MM.1S (cell line): ENCODE measurements around the gene UTF1.

ENCODE experiments used
- DNase-seq: peaks from one replicate; pipeline ENCODE4 v3.0.0-alpha.2; 2015
- H2AFZ ChIP-seq: fragments of 300-600 bp; sonication (generic); 2 replicates; pipeline ENCODE4 v1.6.0; 2016; ENCODE audit warnings: antibody characterized with exemption, low read length
- H3F3A ChIP-seq: fragments of 300-600 bp; sonication (generic); 2 replicates; pipeline ENCODE4 v1.6.1; 2016; ENCODE audit warnings: mild to moderate bottlenecking, antibody characterized with exemption, low read length, moderate library complexity, mixed read lengths; ENCODE audit not compliant: insufficient read depth
- H3K27ac ChIP-seq: fragments of 300-600 bp; sonication (generic); 2 replicates; pipeline ENCODE4 v1.5.1; 2016; ENCODE audit warnings: mild to moderate bottlenecking, low read length
- H3K27me3 ChIP-seq: fragments of 300-600 bp; sonication (generic); replicated peaks from 2 replicates; pipeline ENCODE4 v1.6.0; 2016; ENCODE audit warnings: low read length; ENCODE audit not compliant: insufficient read depth
- H3K36me3 ChIP-seq: fragments of 300-600 bp; sonication (generic); replicated peaks from 2 replicates; pipeline ENCODE4 v1.6.1; 2016; ENCODE audit warnings: mild to moderate bottlenecking, low read length, mixed read lengths; ENCODE audit not compliant: insufficient read depth
- H3K4me1 ChIP-seq: fragments of 300-600 bp; sonication (generic); 2 replicates; pipeline ENCODE4 v1.6.1; 2016; ENCODE audit warnings: low read length, mixed read lengths
- H3K4me2 ChIP-seq: fragments of 300-600 bp; sonication (generic); 2 replicates; pipeline ENCODE4 v1.6.0; 2016; ENCODE audit warnings: low read depth, low read length
- H3K4me3 ChIP-seq: fragments of 300-600 bp; sonication (generic); 2 replicates; pipeline ENCODE4 v1.5.1; 2016; ENCODE audit warnings: low read length, mixed read lengths
- H3K79me2 ChIP-seq: fragments of 300-600 bp; sonication (generic); 2 replicates; pipeline ENCODE4 v1.6.1; 2016; ENCODE audit warnings: mixed run types, low read length, mixed read lengths
- H3K9ac ChIP-seq: fragments of 300-600 bp; sonication (generic); 2 replicates; pipeline ENCODE4 v1.6.1; 2016; ENCODE audit warnings: low read length, mixed read lengths
- H3K9me2 ChIP-seq: fragments of 300-600 bp; sonication (generic); replicated peaks from 2 replicates; pipeline ENCODE4 v1.6.1; 2016; ENCODE audit warnings: mild to moderate bottlenecking, low read length, mixed read lengths; ENCODE audit not compliant: insufficient read depth
- H3K9me3 ChIP-seq: fragments of 300-600 bp; sonication (generic); replicated peaks from 2 replicates; pipeline ENCODE4 v1.6.1; 2016; ENCODE audit warnings: mild to moderate bottlenecking, low read length, mixed read lengths; ENCODE audit not compliant: insufficient read depth
- H4K20me1 ChIP-seq: fragments of 300-600 bp; sonication (generic); 2 replicates; pipeline ENCODE4 v1.6.1; 2016; ENCODE audit warnings: mild to moderate bottlenecking, low read length, moderate library complexity, mixed read lengths; ENCODE audit not compliant: insufficient read depth
- EZH2 ChIP-seq: fragments of 300-600 bp; sonication (generic); optimal IDR thresholded peaks from 2 replicates; pipeline ENCODE3; 2017; ENCODE audit warnings: low read depth, mild to moderate bottlenecking, antibody characterized with exemption, low read length, mixed read lengths
- EZH2phosphoT487 ChIP-seq: fragments of 300-600 bp; sonication (generic); IDR thresholded peaks from 2 replicates; pipeline ENCODE4 v1.6.1; 2018; ENCODE audit warnings: antibody characterized with exemption, low read length
- TF ChIP-seq, protein P1 (sequence below): fragments of 300-600 bp; sonication (generic); IDR thresholded peaks from 2 replicates; pipeline ENCODE4 v1.5.1; 2016; ENCODE audit warnings: antibody characterized with exemption, low read length, mixed read lengths

The UTF1 gene

DNA sequence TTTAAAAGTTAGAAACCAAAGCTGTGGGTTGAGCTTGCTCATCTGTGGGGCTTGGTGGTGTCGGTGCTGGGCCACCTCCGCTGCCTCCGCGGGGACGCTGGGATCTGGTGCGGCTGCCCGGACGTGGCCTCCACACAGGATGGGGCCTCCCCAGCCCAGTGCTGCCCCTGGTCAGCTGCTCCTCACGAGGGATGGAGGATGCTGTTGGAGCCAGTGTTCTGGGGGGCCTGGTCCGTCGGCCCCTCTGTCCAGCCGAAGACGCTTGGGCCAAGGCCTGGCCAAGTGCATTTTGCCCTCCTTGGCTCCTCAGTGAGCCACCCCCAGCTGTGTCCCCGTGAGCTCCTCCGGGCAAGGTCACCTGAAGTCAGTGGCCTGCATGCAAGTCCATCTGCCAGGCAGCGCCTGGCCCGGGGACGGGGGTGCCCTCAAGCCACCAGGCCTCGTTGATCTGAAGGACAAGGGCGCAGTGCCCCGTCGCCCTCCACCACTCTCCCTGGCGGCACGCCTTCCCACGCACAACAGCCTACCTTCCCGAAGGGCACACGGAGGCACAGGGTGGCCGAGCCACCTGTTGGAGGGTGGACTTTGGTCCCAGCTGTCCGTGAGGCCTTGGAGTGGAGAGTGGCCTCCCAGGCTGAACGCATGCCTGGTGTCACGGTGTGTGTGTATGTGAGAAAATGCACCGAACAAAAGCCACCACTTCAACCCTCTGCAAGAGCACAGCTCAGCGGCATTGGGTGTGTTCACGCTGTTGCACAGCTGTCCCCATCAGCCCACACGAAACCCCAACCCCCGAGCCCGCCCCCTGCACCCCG is 42.7 kb upstream of the UTF1 start:
- TF ChIP-seq EZH2phosphoT487 (no peak), EZH2 (no peak)
- TF ChIP-seq, protein P1, sequence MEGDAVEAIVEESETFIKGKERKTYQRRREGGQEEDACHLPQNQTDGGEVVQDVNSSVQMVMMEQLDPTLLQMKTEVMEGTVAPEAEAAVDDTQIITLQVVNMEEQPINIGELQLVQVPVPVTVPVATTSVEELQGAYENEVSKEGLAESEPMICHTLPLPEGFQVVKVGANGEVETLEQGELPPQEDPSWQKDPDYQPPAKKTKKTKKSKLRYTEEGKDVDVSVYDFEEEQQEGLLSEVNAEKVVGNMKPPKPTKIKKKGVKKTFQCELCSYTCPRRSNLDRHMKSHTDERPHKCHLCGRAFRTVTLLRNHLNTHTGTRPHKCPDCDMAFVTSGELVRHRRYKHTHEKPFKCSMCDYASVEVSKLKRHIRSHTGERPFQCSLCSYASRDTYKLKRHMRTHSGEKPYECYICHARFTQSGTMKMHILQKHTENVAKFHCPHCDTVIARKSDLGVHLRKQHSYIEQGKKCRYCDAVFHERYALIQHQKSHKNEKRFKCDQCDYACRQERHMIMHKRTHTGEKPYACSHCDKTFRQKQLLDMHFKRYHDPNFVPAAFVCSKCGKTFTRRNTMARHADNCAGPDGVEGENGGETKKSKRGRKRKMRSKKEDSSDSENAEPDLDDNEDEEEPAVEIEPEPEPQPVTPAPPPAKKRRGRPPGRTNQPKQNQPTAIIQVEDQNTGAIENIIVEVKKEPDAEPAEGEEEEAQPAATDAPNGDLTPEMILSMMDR = no peak
- no peaks in the 10 kb centered on the region for H3K9me2 ChIP-seq
- H3K79me2 ChIP-seq = no peaks in the 10 kb centered on the region
- no peak overlapping the region for H3K9ac ChIP-seq
- H4K20me1 ChIP-seq = no peaks in the 10 kb centered on the region
- H3K27ac ChIP-seq = no peak overlapping the region
- H3K4me2 ChIP-seq = no peak overlapping the region
- no peak overlapping the region for H3K4me3 ChIP-seq
- no peak overlapping the region for H2AFZ ChIP-seq
- H3K27me3 ChIP-seq = peaks cover 40% of the 10 kb centered on the region
- no peaks in the 10 kb centered on the region for H3K4me1 ChIP-seq
- H3F3A ChIP-seq = no peaks in the 10 kb centered on the region
- no peaks in the 10 kb centered on the region for H3K9me3 ChIP-seq
- H3K36me3 ChIP-seq = no peaks in the 10 kb centered on the region
- DNase-seq = no peak

DNA sequence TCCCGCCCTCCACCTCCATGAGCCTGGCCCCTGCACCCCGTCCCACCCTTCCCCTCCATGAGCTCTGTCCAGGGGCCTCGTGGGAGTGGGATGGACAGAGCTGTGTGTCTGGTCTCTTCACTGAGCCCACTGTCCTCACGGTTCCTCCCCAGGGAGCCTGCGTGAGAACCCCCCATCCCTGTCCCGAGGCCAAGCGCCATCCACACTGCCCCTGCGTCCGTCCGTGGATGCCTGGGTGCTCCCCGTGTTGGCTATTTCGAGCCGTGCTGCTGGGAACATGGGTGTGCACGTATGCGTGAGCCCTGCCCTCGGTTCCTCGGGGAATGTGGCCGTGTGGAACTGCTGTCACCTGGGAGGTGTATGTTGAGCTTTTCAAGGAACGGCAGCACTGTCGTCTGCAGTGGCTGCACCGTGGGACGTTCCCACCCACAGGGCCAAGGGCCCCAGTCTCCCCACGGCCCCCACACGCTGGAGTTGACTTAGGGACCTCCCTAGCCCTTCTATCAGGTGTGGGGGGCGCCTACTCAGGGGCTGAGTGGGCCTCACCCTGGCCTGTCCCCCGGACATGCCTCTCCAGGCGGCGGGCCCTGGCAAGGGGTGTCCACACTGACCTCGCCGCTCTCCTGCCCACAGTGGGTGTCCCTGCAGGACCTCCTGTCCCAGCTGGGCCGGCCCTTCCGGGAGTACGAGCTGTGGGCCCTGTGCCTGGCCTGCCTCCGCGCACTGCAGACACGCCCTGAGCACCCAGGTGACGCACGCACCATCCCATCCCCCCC is 41.9 kb upstream of the UTF1 start:
- no peaks in the 10 kb centered on the region for H3K9me2 ChIP-seq
- no peaks in the 10 kb centered on the region for H3K9me3 ChIP-seq
- H3K27ac ChIP-seq = no peak overlapping the region
- H3K36me3 ChIP-seq = no peaks in the 10 kb centered on the region
- no peak overlapping the region for H3K4me3 ChIP-seq
- H2AFZ ChIP-seq = no peak overlapping the region
- no peaks in the 10 kb centered on the region for H4K20me1 ChIP-seq
- TF ChIP-seq EZH2 = no peak
- no peaks in the 10 kb centered on the region for H3K4me1 ChIP-seq
- H3K9ac ChIP-seq = no peak overlapping the region
- no peak for DNase-seq
- peaks cover 46% of the 10 kb centered on the region for H3K27me3 ChIP-seq
- no peak overlapping the region for H3K4me2 ChIP-seq
- no peaks in the 10 kb centered on the region for H3K79me2 ChIP-seq
- H3F3A ChIP-seq = no peaks in the 10 kb centered on the region

DNA sequence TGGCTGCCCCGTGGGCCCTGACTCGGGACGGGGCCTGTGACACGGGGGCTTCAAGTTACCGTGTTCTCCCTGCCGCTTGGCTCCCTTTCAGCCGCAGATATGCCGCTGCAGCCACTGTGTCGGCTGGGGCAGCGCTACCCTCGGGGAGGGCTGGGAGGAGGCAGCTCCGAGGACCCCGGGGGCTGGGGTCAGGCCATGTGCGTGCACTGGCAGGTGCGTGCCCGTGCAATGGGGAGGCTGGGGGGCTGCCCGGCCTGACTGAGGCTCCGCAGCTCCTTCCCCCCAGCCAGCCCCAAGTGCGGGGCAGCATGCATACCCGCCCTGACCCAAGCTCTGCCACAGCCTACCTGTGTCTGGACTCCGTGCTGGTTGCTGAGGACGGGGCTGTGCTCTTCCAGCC is 40.8 kb upstream of the UTF1 start:
- no peak for DNase-seq
- Histone ChIP-seq H3F3A (no peaks in the 10 kb centered on the region), H3K4me3 (no peak overlapping the region), H3K79me2 (no peaks in the 10 kb centered on the region), H3K36me3 (no peaks in the 10 kb centered on the region), H3K27me3 (peaks cover 58% of the 10 kb centered on the region), H3K9ac (no peak overlapping the region), H3K9me3 (no peaks in the 10 kb centered on the region), H4K20me1 (no peaks in the 10 kb centered on the region), H2AFZ (no peak overlapping the region), H3K4me2 (no peak overlapping the region), H3K9me2 (no peaks in the 10 kb centered on the region), H3K4me1 (no peaks in the 10 kb centered on the region), H3K27ac (no peak overlapping the region)
- TF ChIP-seq EZH2 (no peak), EZH2phosphoT487 (no peak)
- TF ChIP-seq, protein P1 = no peak
